ENCODE data around the gene UHRF1. TPM values are rescaled to one million over a fixed set of nuclear protein-coding genes. Genes with fewer than 3 reads are reported as not detected.
"Not testable (repeated sequence)": the region's sequence is repeated elsewhere in the genome, so short reads cannot be mapped to it uniquely, and the experiment has no call there.

UHRF1 gene
- total RNA-seq, 2 experiments from 2014 or later = 118 to 119 TPM

GRCh38 chr19:4969292-4969771, 60.0 kb downstream of the UHRF1 start:
- DNase-seq = no peak
- Mint-ChIP-seq H3K4me3 (peak overlapping the region; percentile 89), H3K9me3 (no peaks in the 10 kb centered on the region), H3K36me3 (peaks cover 7% of the 10 kb centered on the region), H3K4me1 (ENCODE audit: low read depth) (peaks cover 31% of the 10 kb centered on the region), H3K27me3 (no peaks in the 10 kb centered on the region), H3K27ac (peak overlapping the region; percentile 51)
- ChIA-PET POLR2A (interaction anchor here (0.6 to 1.3 kb wide), 4 partner anchors 16 to 138 kb away, joined by 3 to 11 read pairs (median 4); partner anchors contain the start of gene TICAM1), CTCF (interaction anchor here (0.9 to 1.5 kb wide), 4 partner anchors 62 to 160 kb away, joined by 3 to 8 read pairs (median 3); no protein-coding TSS in a partner anchor)
- intact Hi-C loops (cut with micrococcal nuclease) = loop anchor here (2.0 kb wide), 3 partner anchors 55 to 245 kb away; partner anchors contain the start of gene PLIN3

GRCh38 chr19:4969772-4970531, 60.7 kb downstream of the UHRF1 start:
- no peaks in the 10 kb centered on the region for H3K27me3 Mint-ChIP-seq
- H3K36me3 Mint-ChIP-seq = peaks cover 4% of the 10 kb centered on the region
- H3K9me3 Mint-ChIP-seq = no peaks in the 10 kb centered on the region
- peak overlapping the region; percentile 89 for H3K4me3 Mint-ChIP-seq
- intact Hi-C loops (cut with micrococcal nuclease) = loop anchor here (2.0 kb wide), 3 partner anchors 55 to 245 kb away; partner anchors contain the start of gene PLIN3
- POLR2A ChIA-PET = interaction anchor here (0.9 to 1.0 kb wide), 3 partner anchors 16 to 139 kb away, joined by 3 read pairs; partner anchors contain the start of gene TICAM1
- peak; percentile 21 for DNase-seq
- H3K27ac Mint-ChIP-seq = peak overlapping the region; percentile 51
- CTCF ChIA-PET = interaction anchor here (1.3 to 2.3 kb wide), 5 partner anchors 32 to 165 kb away, joined by 3 to 21 read pairs (median 5); no protein-coding TSS in a partner anchor
- H3K4me1 Mint-ChIP-seq (ENCODE audit: low read depth) = peaks cover 34% of the 10 kb centered on the region

GRCh38 chr19:4970558-4971423, 61.5 kb downstream of the UHRF1 start:
- intact Hi-C loops (cut with micrococcal nuclease) = no loop called here
- H3K27ac Mint-ChIP-seq = no peak overlapping the region
- H3K4me3 Mint-ChIP-seq = peak overlapping the region; percentile 89
- DNase-seq = peak; percentile 21
- H3K36me3 Mint-ChIP-seq = peaks cover 3% of the 10 kb centered on the region
- H3K9me3 Mint-ChIP-seq = no peaks in the 10 kb centered on the region
- ChIA-PET CTCF (interaction anchor here (0.6 to 2.3 kb wide), 9 partner anchors 11 to 181 kb away, joined by 3 to 21 read pairs (median 3); no protein-coding TSS in a partner anchor), POLR2A (interaction anchor here (1.0 kb wide), 2 partner anchors 59 to 748 kb away, joined by 3 read pairs; no protein-coding TSS in a partner anchor)
- H3K4me1 Mint-ChIP-seq (ENCODE audit: low read depth) = peaks cover 35% of the 10 kb centered on the region
- H3K27me3 Mint-ChIP-seq = no peaks in the 10 kb centered on the region

GRCh38 chr19:4971424-4971793, 62.1 kb downstream of the UHRF1 start:
- DNase-seq = peak; percentile 54
- Mint-ChIP-seq H3K4me3 (peak overlapping the region; percentile 89), H3K9me3 (no peaks in the 10 kb centered on the region), H3K27ac (no peak overlapping the region), H3K36me3 (peaks cover 3% of the 10 kb centered on the region), H3K4me1 (ENCODE audit: low read depth) (peaks cover 35% of the 10 kb centered on the region), H3K27me3 (no peaks in the 10 kb centered on the region)
- ChIA-PET CTCF (interaction anchor here (0.6 to 2.3 kb wide), 6 partner anchors 11 to 182 kb away, joined by 3 to 21 read pairs (median 3); no protein-coding TSS in a partner anchor), POLR2A (interaction anchor here (1.0 kb wide), 1 partner anchor 748 kb away, joined by 3 read pairs; no protein-coding TSS in a partner anchor)
- intact Hi-C loops (cut with micrococcal nuclease) = no loop called here

- ChIA-PET CTCF (interaction anchor here (0.6 to 2.3 kb wide), 6 partner anchors 12 to 120 kb away, joined by 3 to 21 read pairs (median 4); no protein-coding TSS in a partner anchor), POLR2A (interaction anchor here (1.0 kb wide), 1 partner anchor 747 kb away, joined by 3 read pairs; no protein-coding TSS in a partner anchor)
- Mint-ChIP-seq H3K4me1 (ENCODE audit: low read depth) (peaks cover 35% of the 10 kb centered on the region), H3K9me3 (no peaks in the 10 kb centered on the region), H3K27me3 (no peaks in the 10 kb centered on the region), H3K27ac (no peak overlapping the region), H3K36me3 (peaks cover 4% of the 10 kb centered on the region), H3K4me3 (no peak overlapping the region)
- no peak for DNase-seq
- intact Hi-C loops (cut with micrococcal nuclease) = no loop called here
These were observed 62.7 kb downstream of the UHRF1 start for GRCh38 chr19:4971816-4972495.

GRCh38 chr19:4972509-4973230, 63.4 kb downstream of the UHRF1 start:
- Mint-ChIP-seq H3K27me3 (no peaks in the 10 kb centered on the region), H3K36me3 (peaks cover 5% of the 10 kb centered on the region)

GRCh38 chr19:4974880-4975469, 65.7 kb downstream of the UHRF1 start:
- intact Hi-C loops (cut with micrococcal nuclease) = no loop called here
- Mint-ChIP-seq H3K27me3 (no peaks in the 10 kb centered on the region), H3K4me1 (ENCODE audit: low read depth) (peaks cover 25% of the 10 kb centered on the region)

More at GRCh38 chr19:4972509-4973230, 63.4 kb downstream of the UHRF1 start:
- Mint-ChIP-seq H3K9me3 (no peaks in the 10 kb centered on the region), H3K27ac (no peak overlapping the region), H3K4me3 (no peak overlapping the region), H3K4me1 (ENCODE audit: low read depth) (peaks cover 35% of the 10 kb centered on the region)
- intact Hi-C loops (cut with micrococcal nuclease) = no loop called here
- no peak for DNase-seq
- CTCF ChIA-PET = interaction anchor here (1.2 to 1.7 kb wide), 2 partner anchors 57 to 59 kb away, joined by 4 to 5 read pairs; no protein-coding TSS in a partner anchor
- POLR2A ChIA-PET = interaction anchor here (1.0 kb wide), 1 partner anchor 10 kb away, joined by 4 read pairs; no protein-coding TSS in a partner anchor

GRCh38 chr19:4975601-4976000, 66.3 kb downstream of the UHRF1 start:
- POLR2A ChIA-PET; H3K36me3 Mint-ChIP-seq; H3K27ac Mint-ChIP-seq; H3K9me3 Mint-ChIP-seq; H3K27me3 Mint-ChIP-seq; DNase-seq; H3K4me3 Mint-ChIP-seq; intact Hi-C loops (cut with micrococcal nuclease): not testable (repeated sequence)
- CTCF ChIA-PET = interaction anchor here (1.4 kb wide), 1 partner anchor 163 kb away, joined by 4 read pairs; no protein-coding TSS in a partner anchor
- peaks cover 19% of the 10 kb centered on the region for H3K4me1 Mint-ChIP-seq (ENCODE audit: low read depth)

More at GRCh38 chr19:4974880-4975469, 65.7 kb downstream of the UHRF1 start:
- ChIA-PET CTCF (interaction anchor here (1.4 kb wide), 1 partner anchor 162 kb away, joined by 4 read pairs; no protein-coding TSS in a partner anchor), POLR2A (no interaction called here)
- DNase-seq = no peak
- Mint-ChIP-seq H3K9me3 (no peaks in the 10 kb centered on the region), H3K27ac (no peak overlapping the region), H3K4me3 (no peak overlapping the region), H3K36me3 (peaks cover 4% of the 10 kb centered on the region)

- ChIA-PET POLR2A (no interaction called here), CTCF (no interaction called here)
- H3K4me1 Mint-ChIP-seq (ENCODE audit: low read depth) = peaks cover 9% of the 10 kb centered on the region
- DNase-seq = no peak
- H3K27ac Mint-ChIP-seq = no peak overlapping the region
- intact Hi-C loops (cut with micrococcal nuclease) = no loop called here
- no peak overlapping the region for H3K4me3 Mint-ChIP-seq
- H3K36me3 Mint-ChIP-seq = peaks cover 2% of the 10 kb centered on the region
- no peaks in the 10 kb centered on the region for H3K27me3 Mint-ChIP-seq
- H3K9me3 Mint-ChIP-seq = no peaks in the 10 kb centered on the region
These were observed 67.3 kb downstream of the UHRF1 start for GRCh38 chr19:4976401-4977298.

Data from activated CD4-positive, alpha-beta memory T cell treated with anti-CD3 and anti-CD28 coated beads for 36 hours (primary cell).